ENCODE results near the gene ABCF2. TPM values are rescaled to one million over a fixed set of nuclear protein-coding genes. Genes with fewer than 3 reads are reported as not detected.

ABCF2 gene
- total and polyA plus RNA-seq, 2 of the 4 experiments (the other 2 are of a cell fraction): 46.2 to 103 TPM

- Histone ChIP-seq H2AK9ac (replicated peaks; ENCODE audit: low read depth, low read length, poor library complexity) (no peak overlapping the region), H2AK5ac (ENCODE audit: low read depth, low read length) (no peak overlapping the region), H3K56ac (ENCODE audit: extremely low read depth, insufficient read depth, low read length) (no peak overlapping the region), H2AFZ (replicated peaks; ENCODE audit: low read length, poor library complexity) (no peak overlapping the region), H3K9me1 (ENCODE audit: insufficient read depth, low read length) (0 out of 2 replicates have a peak, but pooled peaks cover 4% of the 10 kb centered on the region), H3K27me3 (ENCODE audit: control insufficient read depth, insufficient read depth, low read length) (no peaks in the 10 kb centered on the region), H3K36me3 (ENCODE audit: control insufficient read depth, insufficient read depth, low read length) (peaks cover 64% of the 10 kb centered on the region), H2BK20ac (ENCODE audit: low read depth, low read length) (no peak overlapping the region), H2BK15ac (ENCODE audit: low read depth, low read length) (no peak overlapping the region), H3K27ac (ENCODE audit: insufficient read depth, low read length) (no peak overlapping the region), H3K4me3 (ENCODE audit: insufficient read depth, low read depth, low read length) (no peak overlapping the region), H4K20me1 (ENCODE audit: insufficient read depth, low read length) (peaks cover 75% of the 10 kb centered on the region), H2BK5ac (ENCODE audit: low read depth, low read length, poor library complexity, severe bottlenecking) (no peak overlapping the region), H2BK120ac (ENCODE audit: low read depth, low read length) (no peak overlapping the region), H3K9me3 (ENCODE audit: control insufficient read depth, insufficient read depth, low read length) (no peaks in the 10 kb centered on the region), H3K23ac (ENCODE audit: low read depth, low read length) (no peak overlapping the region), H3K79me1 (ENCODE audit: low read depth in 1 of 2, low read length in 2 of 2) (peaks cover 0 to 84% of the 10 kb centered on the region in 2 experiments; a peak in 3 of 4 replicates), H3K18ac (ENCODE audit: low read depth, low read length) (no peak overlapping the region), H3K4me1 (ENCODE audit: control insufficient read depth, insufficient read depth, low read length) (peaks cover 11% of the 10 kb centered on the region), H3K9ac (ENCODE audit: low read depth, low read length) (no peak overlapping the region), H3K4ac (ENCODE audit: low read depth, low read length) (no peak overlapping the region), H3K4me2 (ENCODE audit: low read depth, low read length) (no peak overlapping the region), H4K8ac (ENCODE audit: low read depth in 2 of 2, low read length in 2 of 2) (no peak overlapping the region), H3K14ac (replicated peaks; ENCODE audit: low read depth, low read length) (no peak overlapping the region), H4K5ac (ENCODE audit: low read depth, low read length) (no peak overlapping the region), H4K91ac (ENCODE audit: insufficient read depth, low read depth, low read length) (no peak overlapping the region)
- no peak for TF ChIP-seq FOS (IDR thresholded peaks at IDR 0.05; ENCODE audit: low read depth, low read length)
- TF ChIP-seq RCOR1 (IDR thresholded peaks at IDR 0.05; ENCODE audit: insufficient replicate concordance, low read length): no peak
- TF ChIP-seq CHD1 (IDR thresholded peaks at IDR 0.05; ENCODE audit: low read depth, low read length): no peak
- TF ChIP-seq RFX5 (IDR thresholded peaks at IDR 0.05; ENCODE audit: low read depth, low read length): no peak
- TF ChIP-seq ELK1 (IDR thresholded peaks at IDR 0.05; ENCODE audit: borderline replicate concordance, low read depth, low read length): no peak
- TF ChIP-seq CEBPB (IDR thresholded peaks at IDR 0.05; ENCODE audit: low read depth, low read length): no peak
- no peak for TF ChIP-seq NFE2L2 (IDR thresholded peaks at IDR 0.05; ENCODE audit: low read depth, low read length)
- TF ChIP-seq BHLHE40 (IDR thresholded peaks at IDR 0.05; ENCODE audit: low read depth, low read length): no peak
- TF ChIP-seq USF2 (IDR thresholded peaks at IDR 0.05; ENCODE audit: low read depth, low read length): no peak
- no peak for TF ChIP-seq MAFK (IDR thresholded peaks at IDR 0.05; ENCODE audit: low read depth, low read length)
- no peak for TF ChIP-seq MXI1 (IDR thresholded peaks at IDR 0.05; ENCODE audit: borderline replicate concordance, low read depth, low read length)
- TF ChIP-seq POLR2A (IDR thresholded peaks at IDR 0.05; ENCODE audit: low read depth, low read length): no peak
- no peak for TF ChIP-seq MAZ (IDR thresholded peaks at IDR 0.05; ENCODE audit: borderline replicate concordance, low read depth, low read length)
- no peak for TF ChIP-seq RAD21 (IDR thresholded peaks at IDR 0.05; ENCODE audit: low read length)
- no peak for TF ChIP-seq CTCF (conservative IDR thresholded peaks at IDR 0.05; ENCODE audit: low read depth, low read length)
- TF ChIP-seq SMC3 (IDR thresholded peaks at IDR 0.05; ENCODE audit: low read depth, low read length): no peak
- BruUV-seq (replicated peaks): no TSS peak
- ChIA-PET POLR2A (ENCODE audit: unreplicated experiment) (no interaction called here), CTCF (interaction anchor here (1.4 kb wide), 1 partner anchor 10 kb away, joined by 4 read pairs; the partner anchor contains the start of gene ABCF2)
- no peak for ATAC-seq (ENCODE audit: low read depth)
- intact Hi-C loops (cut with micrococcal nuclease) (no loop called here), in situ Hi-C loops (cut with MboI; ENCODE audit: low sequenced_read_pairs) (no loop called here), dilution Hi-C loops (cut with HindIII; ENCODE audit: low sequenced_read_pairs, unreplicated experiment) (no loop called here)
- no peak for DNase-seq
- WGBS, 2 experiments (ENCODE audit: extremely low coverage in 2 of 2, insufficient read length in 1 of 2): 80% methylated on average over 6 of the region's 13 CpGs; no CpG with 5 or more reads in 1 of the 2 experiments
Measured at GRCh38 chr7:151236406-151236805, 9.4 kb upstream of the ABCF2 start.

Data from IMR-90 (cell line).